Activated naive CD8-positive, alpha-beta T cell treated with anti-CD3 and anti-CD28 coated beads, Interleukin-2, amount 10 ng/mL, durations not matched to agents 7 days and 5 days (primary cell): Measurements from ENCODE around the gene HERPUD1. TPM values are rescaled to one million over a fixed set of nuclear protein-coding genes. Genes with fewer than 3 reads are reported as not detected.
"Not testable (repeated sequence)": the region's sequence is repeated elsewhere in the genome, so short reads cannot be mapped to it uniquely, and the experiment has no call there.

Source experiments
- ATAC-seq: fragments of 150-1000 bp; cut with Tn5 transposase; one replicate; pipeline ENCODE4 v1.10.0; 2021; ENCODE audit warnings: low read depth, moderate library complexity
- POLR2A ChIA-PET: fragments of 350-600 bp; sonication (Branson Sonifier 250); formaldehyde crosslinking; loops from one replicate; lab custom pipeline; 2021; ENCODE audit warnings: antibody characterized with exemption; lab: Charles Lee
- DNase-seq: peaks from one replicate; pipeline ENCODE4 v3.0.0; 2021
- H3K27ac Mint-ChIP-seq: one replicate; pipeline ENCODE4 v1.8.0; 2022; ENCODE audit warnings: mild to moderate bottlenecking, mixed read lengths
- H3K27me3 Mint-ChIP-seq: one replicate; pipeline ENCODE4 v1.8.0; 2022; ENCODE audit warnings: mild to moderate bottlenecking, moderate library complexity, mixed read lengths
- H3K36me3 Mint-ChIP-seq: one replicate; pipeline ENCODE4 v1.8.0; 2021; ENCODE audit warnings: mild to moderate bottlenecking, mixed read lengths
- H3K4me1 Mint-ChIP-seq: one replicate; pipeline ENCODE4 v1.8.0; 2021; ENCODE audit warnings: mixed read lengths
- H3K4me3 Mint-ChIP-seq: one replicate; pipeline ENCODE4 v1.8.0; 2022; ENCODE audit warnings: mild to moderate bottlenecking, moderate library complexity, mixed read lengths
- H3K9me3 Mint-ChIP-seq: one replicate; pipeline ENCODE4 v1.8.0; 2021; ENCODE audit warnings: mixed read lengths
- total RNA-seq, 2 experiments: library from RNA; stranded (reverse); gene quantifications; one replicate each; pipeline ENCODE4 v1.2.3, GENCODE V29; 2021

The HERPUD1 gene
- total RNA-seq, 2 experiments from 2014 or later, result 134 to 157 TPM

DNA sequence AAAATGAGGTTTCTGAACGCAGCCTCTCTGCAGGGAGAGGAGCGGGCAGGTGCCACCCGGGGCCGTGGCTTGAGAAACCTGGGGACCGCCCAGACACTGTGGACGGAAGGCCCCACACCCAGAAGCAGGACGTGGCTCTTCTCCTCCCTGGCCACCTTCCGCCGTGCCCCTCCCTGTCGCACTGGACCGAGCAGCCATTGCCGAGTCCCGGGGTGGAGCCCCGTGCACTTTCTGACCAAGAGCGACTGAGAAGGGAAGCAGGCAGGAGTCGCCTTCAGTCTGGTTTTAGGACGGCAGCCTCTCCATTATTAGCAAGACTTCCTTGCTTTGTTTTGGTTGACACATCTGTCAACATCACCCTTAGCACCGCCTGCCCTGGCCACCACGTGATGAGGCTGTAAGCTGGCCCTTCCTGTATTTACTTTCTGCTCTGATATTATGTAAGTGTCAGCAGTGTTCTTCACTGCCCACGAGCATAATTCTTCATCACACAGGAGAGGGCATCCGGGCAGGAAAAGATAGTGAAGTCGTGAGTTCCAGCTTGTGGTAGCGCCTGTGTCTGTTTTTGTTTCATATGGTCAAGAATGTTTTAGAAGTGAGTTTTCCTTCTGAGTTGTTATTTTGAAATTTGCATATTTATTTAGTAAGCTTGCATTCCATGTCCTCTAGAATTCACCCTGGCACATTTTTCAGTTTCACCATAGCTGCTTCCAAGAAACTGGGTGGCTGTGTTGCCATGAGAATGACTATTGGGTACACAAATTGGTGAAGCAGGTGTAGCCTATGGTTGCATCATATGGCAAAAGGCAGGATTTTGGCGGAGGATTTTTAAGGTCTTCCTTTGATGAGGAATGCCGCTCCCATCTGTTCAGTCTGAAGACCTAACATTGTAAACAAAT, 1.0 kb downstream of the HERPUD1 start:
- peak overlapping the region; percentile 100 for H3K27ac Mint-ChIP-seq

DNA sequence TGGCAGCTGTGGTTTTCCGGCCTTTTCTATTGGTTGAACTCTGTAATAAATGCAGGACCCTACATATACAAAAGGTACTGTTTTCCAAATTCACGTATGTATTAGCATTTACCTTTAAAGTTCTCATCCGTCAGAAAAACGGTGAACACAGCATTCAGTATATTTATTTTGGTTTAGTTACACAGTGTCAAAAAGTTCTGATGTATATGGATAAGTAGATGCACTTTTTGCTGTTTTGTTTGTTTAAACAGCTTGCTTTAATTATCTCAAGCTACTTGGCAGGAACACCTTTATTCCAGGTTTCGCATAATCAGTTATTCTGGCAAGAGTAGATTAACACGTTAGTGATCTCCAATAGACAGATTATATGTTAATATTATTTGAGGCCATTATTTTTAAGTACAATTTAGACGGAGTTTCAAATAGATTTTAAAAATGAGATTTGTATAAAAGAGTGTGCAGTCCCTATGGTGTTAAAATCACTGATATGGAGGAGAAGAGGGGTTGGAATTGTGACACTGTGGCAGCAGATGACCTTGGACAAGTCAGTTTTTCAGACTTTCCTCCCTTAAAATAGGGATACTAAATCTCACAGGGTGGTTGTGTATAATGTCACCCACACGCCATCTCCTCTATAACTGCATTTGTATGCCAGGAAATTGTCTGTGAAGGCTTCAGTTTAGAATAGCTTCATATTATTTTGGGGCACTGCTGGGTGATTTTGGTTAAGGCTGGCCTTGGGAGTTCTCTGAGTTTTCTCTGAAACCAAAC, 2.1 kb downstream of the HERPUD1 start:
- POLR2A ChIA-PET, result interaction anchor here (0.6 to 5.7 kb wide), 11 partner anchors 10 to 343 kb away, joined by 3 to 81 read pairs (median 7); partner anchors contain the start of gene NLRC5
- Mint-ChIP-seq H3K36me3 (peaks cover 52% of the 10 kb centered on the region), H3K4me1 (peaks cover 47% of the 10 kb centered on the region), H3K27ac (peak overlapping the region; percentile 83), H3K4me3 (peak overlapping the region; percentile 98), H3K27me3 (no peaks in the 10 kb centered on the region), H3K9me3 (no peaks in the 10 kb centered on the region)
- DNase-seq (no peak), ATAC-seq (no peak)

More for the DNA sequence above, 1.0 kb downstream of the HERPUD1 start:
- H3K4me1 Mint-ChIP-seq, result peaks cover 37% of the 10 kb centered on the region
- H3K36me3 Mint-ChIP-seq, result peaks cover 44% of the 10 kb centered on the region
- ATAC-seq (peak; percentile 11), DNase-seq (peak; percentile 65)
- peak overlapping the region; percentile 98 for H3K4me3 Mint-ChIP-seq
- no peaks in the 10 kb centered on the region for H3K9me3 Mint-ChIP-seq
- POLR2A ChIA-PET, result interaction anchor here (0.6 to 5.7 kb wide), 19 partner anchors 9 to 677 kb away, joined by 3 to 81 read pairs (median 6); partner anchors contain the start of gene NLRC5
- no peaks in the 10 kb centered on the region for H3K27me3 Mint-ChIP-seq

DNA sequence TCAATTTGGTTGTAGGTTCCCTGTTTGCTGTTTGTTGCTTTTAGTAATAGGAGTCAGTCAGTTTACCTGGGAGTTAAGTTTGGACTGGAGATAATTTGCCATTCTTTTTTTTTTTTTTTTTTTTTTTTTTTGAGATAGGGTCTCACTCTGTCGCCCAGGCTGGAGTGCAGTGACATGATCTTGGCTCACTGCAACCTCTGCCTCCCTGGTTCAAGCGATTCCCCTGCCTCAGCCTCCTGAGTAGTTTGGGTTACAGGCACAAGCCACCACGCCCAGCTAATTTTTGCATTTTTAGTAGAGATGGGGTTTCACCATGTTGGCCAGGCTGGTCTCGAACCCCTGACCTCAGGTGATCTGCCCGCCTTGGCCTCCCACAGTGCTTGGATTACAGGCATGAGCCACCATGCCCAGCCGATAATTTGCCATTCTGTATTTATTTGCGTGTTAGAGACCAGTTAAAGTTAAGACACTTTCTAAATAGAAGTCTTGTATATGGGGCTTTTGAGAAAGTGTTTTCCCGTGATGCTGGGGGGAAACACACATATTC, 2.7 kb downstream of the HERPUD1 start:
- not testable (repeated sequence) for DNase-seq, H3K9me3 Mint-ChIP-seq, ATAC-seq, H3K27me3 Mint-ChIP-seq
- POLR2A ChIA-PET, result interaction anchor here (0.6 to 5.7 kb wide), 7 partner anchors 9 to 343 kb away, joined by 4 to 81 read pairs (median 7); no protein-coding TSS in a partner anchor
- peak overlapping the region; percentile 83 for H3K27ac Mint-ChIP-seq
- H3K4me3 Mint-ChIP-seq, result peak overlapping the region; percentile 98
- peaks cover 57% of the 10 kb centered on the region for H3K36me3 Mint-ChIP-seq
- peaks cover 53% of the 10 kb centered on the region for H3K4me1 Mint-ChIP-seq

DNA sequence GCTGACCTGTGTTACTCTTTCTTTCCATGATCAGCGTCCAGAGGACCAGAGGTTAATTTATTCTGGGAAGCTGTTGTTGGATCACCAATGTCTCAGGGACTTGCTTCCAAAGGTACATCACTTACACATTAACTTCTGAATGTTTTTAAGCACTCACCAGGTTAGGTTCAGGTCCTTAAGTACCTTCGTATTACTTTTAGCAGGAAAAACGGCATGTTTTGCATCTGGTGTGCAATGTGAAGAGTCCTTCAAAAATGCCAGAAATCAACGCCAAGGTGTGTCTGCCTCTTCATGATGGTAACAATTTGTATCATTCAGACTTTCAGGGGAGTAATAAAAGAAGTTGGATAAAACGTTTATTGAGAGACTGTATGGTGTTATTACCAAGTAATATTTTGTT, 3.3 kb downstream of the HERPUD1 start:
- no peak for ATAC-seq
- Mint-ChIP-seq H3K36me3 (peaks cover 63% of the 10 kb centered on the region), H3K27ac (peak overlapping the region; percentile 70), H3K4me3 (peak overlapping the region; percentile 73), H3K4me1 (peaks cover 58% of the 10 kb centered on the region), H3K9me3 (no peaks in the 10 kb centered on the region), H3K27me3 (no peaks in the 10 kb centered on the region)
- DNase-seq, result no peak
- POLR2A ChIA-PET, result interaction anchor here (2.7 kb wide), 1 partner anchor 69 kb away, joined by 9 read pairs; no protein-coding TSS in a partner anchor

DNA sequence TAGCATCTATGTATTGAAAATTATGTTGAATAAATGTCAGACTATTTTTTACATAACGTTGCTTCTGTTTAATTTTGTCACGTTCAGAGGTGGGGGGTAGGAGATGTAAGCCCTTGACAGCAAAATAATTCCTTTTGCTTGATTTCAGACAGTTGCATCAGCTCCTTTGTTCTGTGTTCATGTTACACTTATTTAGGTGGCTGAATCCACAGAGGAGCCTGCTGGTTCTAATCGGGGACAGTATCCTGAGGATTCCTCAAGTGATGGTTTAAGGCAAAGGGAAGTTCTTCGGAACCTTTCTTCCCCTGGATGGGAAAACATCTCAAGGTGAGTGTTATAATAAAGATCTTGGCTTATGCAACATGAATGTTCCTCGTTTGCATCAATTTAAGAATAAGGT, 4.5 kb downstream of the HERPUD1 start:
- H3K4me3 Mint-ChIP-seq, result no peak overlapping the region
- no peaks in the 10 kb centered on the region for H3K9me3 Mint-ChIP-seq
- no peak overlapping the region for H3K27ac Mint-ChIP-seq
- H3K36me3 Mint-ChIP-seq, result peaks cover 66% of the 10 kb centered on the region
- DNase-seq, result no peak
- no peaks in the 10 kb centered on the region for H3K27me3 Mint-ChIP-seq
- POLR2A ChIA-PET, result interaction anchor here (1.2 kb wide), 1 partner anchor 15 kb away, joined by 3 read pairs; no protein-coding TSS in a partner anchor
- no peak for ATAC-seq
- H3K4me1 Mint-ChIP-seq, result peaks cover 59% of the 10 kb centered on the region

DNA sequence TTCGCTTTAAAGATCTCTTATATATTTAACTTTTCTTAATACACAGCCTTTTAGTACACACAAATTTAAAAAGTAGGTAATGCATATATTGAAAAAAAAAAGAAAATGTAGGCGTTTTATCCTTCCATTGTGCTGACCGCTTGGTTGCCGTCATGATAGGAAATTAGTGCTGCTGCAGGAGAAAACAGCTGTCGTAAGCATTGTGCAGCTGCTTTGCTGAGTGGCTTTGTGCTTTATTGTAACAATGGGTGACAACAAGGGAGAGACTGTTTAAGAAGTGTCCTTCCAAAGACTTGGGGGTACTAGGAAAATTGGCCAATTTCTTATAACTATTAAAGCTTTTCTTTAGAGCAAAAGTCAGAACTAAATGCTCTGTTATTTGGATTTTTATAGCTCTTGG, 5.0 kb downstream of the HERPUD1 start:
- Mint-ChIP-seq H3K4me1 (peaks cover 59% of the 10 kb centered on the region), H3K36me3 (peaks cover 68% of the 10 kb centered on the region), H3K27ac (no peak overlapping the region), H3K9me3 (no peaks in the 10 kb centered on the region), H3K27me3 (no peaks in the 10 kb centered on the region), H3K4me3 (no peak overlapping the region)
- POLR2A ChIA-PET, result interaction anchor here (1.1 to 1.2 kb wide), 2 partner anchors 14 to 22 kb away, joined by 3 read pairs; no protein-coding TSS in a partner anchor
- DNase-seq (no peak), ATAC-seq (no peak)

DNA sequence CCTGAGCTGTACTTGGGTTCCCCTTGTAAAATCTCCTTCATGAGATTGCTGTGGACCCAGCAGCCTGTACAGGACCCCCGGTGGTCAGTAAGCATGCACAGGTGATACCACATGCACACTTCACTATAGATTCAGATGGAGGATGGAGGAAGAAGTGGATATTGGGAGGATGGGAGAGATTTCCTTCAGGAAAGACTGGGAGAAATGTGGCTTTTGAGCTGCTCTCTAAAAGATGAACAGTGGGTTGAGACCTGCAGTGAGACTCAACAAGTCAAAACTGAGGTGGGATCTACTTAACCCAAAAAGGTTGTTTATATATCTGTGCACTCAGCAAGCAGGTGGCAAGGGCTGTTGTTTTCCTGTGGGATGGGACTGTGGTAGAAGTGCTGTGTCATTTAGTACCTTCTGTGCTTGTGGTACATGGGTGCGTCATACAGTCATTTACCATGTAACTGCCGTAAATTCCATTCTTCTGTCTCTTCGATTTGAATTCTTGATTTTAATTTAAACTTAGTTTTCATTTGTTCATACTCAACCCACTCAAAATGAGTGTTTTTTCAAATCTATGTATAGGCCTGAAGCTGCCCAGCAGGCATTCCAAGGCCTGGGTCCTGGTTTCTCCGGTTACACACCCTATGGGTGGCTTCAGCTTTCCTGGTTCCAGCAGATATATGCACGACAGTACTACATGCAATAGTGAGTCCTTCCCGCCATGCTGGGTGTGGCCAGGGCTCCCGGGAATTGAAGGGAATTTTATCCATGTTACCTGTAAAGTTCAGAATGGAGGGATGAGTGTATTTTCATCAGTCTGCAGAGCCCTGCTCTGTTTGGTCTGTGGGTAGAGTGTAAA, 6.9 kb downstream of the HERPUD1 start:
- POLR2A ChIA-PET, result interaction anchor here (0.6 to 1.3 kb wide), 6 partner anchors 8 to 111 kb away, joined by 3 to 5 read pairs (median 3); partner anchors contain the start of gene NLRC5
- peak; percentile 81 for ATAC-seq
- Mint-ChIP-seq H3K27me3 (no peaks in the 10 kb centered on the region), H3K9me3 (no peaks in the 10 kb centered on the region), H3K4me3 (peak overlapping the region; percentile 84), H3K4me1 (peaks cover 61% of the 10 kb centered on the region), H3K36me3 (peaks cover 67% of the 10 kb centered on the region), H3K27ac (peak overlapping the region; percentile 86)
- DNase-seq, result no peak

DNA sequence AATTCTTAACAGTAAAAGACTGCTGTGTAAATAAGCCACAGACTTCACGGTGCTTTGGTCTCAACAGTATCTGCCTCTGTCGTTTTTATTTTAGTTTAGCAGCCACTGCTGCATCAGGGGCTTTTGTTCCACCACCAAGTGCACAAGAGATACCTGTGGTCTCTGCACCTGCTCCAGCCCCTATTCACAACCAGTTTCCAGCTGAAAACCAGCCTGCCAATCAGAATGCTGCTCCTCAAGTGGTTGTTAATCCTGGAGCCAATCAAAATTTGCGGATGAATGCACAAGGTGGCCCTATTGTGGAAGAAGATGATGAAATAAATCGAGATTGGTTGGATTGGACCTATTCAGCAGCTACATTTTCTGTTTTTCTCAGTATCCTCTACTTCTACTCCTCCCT, 7.9 kb downstream of the HERPUD1 start:
- H3K36me3 Mint-ChIP-seq, result peaks cover 61% of the 10 kb centered on the region
- H3K27me3 Mint-ChIP-seq, result no peaks in the 10 kb centered on the region
- POLR2A ChIA-PET, result no interaction called here
- no peaks in the 10 kb centered on the region for H3K9me3 Mint-ChIP-seq
- H3K4me1 Mint-ChIP-seq, result peaks cover 54% of the 10 kb centered on the region
- H3K27ac Mint-ChIP-seq, result peak overlapping the region; percentile 86
- peak overlapping the region; percentile 84 for H3K4me3 Mint-ChIP-seq
- DNase-seq (no peak), ATAC-seq (peak; percentile 11)

DNA sequence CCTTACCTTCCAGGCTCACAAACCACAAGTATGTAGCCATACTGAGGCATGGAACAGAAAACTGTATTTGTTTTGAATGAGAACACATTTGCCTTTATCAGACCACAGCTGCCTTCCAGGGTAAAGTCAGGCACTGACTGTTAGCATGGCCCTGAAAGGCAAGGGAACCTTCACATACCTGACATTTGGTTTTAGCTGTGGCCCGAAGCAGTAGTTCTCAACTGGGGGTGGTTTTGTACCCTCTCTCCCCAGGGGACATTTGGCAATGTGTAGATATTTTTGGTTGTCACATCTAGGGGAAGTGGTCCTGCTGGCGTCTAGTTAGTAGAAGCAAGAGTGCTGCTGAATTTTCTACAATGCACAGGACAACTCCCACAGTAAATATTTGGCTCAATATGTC, 9.2 kb downstream of the HERPUD1 start:
- Mint-ChIP-seq H3K4me3 (no peak overlapping the region), H3K27me3 (no peaks in the 10 kb centered on the region), H3K36me3 (peaks cover 55% of the 10 kb centered on the region), H3K27ac (peak overlapping the region; percentile 55), H3K9me3 (no peaks in the 10 kb centered on the region), H3K4me1 (peaks cover 47% of the 10 kb centered on the region)
- ATAC-seq, result no peak
- no peak for DNase-seq
- POLR2A ChIA-PET, result interaction anchor here (1.1 to 2.2 kb wide), 2 partner anchors 9 to 92 kb away, joined by 3 to 12 read pairs; partner anchors contain the start of gene HERPUD1

DNA sequence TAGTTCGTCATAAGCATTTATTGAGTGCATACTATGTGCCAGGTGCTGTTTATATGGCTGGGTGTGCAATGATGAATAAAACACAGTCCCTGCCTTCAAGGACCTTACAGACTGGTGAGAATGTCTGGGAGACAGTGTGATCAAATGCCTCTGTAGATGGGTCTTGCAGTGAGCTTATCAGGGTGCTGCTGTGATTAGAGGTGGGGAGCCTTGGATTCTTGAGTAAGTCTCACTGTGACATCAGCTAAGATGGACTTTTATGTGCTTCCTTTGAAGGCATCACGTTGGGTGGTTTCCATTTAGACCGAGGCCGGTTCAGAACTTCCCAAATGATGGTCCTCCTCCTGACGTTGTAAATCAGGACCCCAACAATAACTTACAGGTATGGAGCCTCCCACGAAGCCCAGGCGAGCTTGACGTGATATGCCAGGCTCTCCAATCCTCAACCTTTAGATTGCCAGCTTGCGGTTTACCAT, 10.0 kb downstream of the HERPUD1 start:
- H3K36me3 Mint-ChIP-seq, result peaks cover 47% of the 10 kb centered on the region
- no peaks in the 10 kb centered on the region for H3K9me3 Mint-ChIP-seq
- no peak for ATAC-seq
- H3K4me1 Mint-ChIP-seq, result peaks cover 42% of the 10 kb centered on the region
- POLR2A ChIA-PET, result interaction anchor here (2.2 kb wide), 1 partner anchor 10 kb away, joined by 12 read pairs; the partner anchor contains the start of gene HERPUD1
- H3K27ac Mint-ChIP-seq, result no peak overlapping the region
- H3K4me3 Mint-ChIP-seq, result no peak overlapping the region
- no peak for DNase-seq
- no peaks in the 10 kb centered on the region for H3K27me3 Mint-ChIP-seq

DNA sequence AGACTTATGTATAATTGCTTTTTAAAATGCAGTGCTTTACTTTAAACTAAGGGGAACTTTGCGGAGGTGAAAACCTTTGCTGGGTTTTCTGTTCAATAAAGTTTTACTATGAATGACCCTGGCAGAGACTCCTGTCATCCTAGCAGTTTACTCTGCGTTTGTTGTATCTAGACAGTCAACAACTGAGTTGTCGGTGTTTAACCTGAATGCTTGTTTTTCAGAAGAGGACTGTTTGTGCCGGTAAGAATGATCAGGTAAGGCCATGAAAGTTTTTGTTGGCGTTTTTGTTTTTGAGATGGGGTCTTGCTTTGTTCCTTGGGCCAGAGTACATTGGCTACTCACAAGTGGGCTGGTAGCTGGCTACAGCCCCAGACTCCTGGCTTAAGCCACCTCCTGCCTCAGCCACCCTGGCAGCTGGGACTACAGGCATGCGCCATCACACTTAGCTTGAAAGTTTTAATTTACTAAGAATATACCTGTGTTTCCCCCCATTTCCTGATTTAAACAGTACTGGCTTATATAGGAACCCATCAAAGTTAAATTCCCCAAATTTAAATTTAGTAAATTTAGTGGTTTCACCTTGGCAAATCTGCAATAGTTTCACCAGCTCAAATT, 11.9 kb downstream of the HERPUD1 start:
- Mint-ChIP-seq H3K27ac (no peak overlapping the region), H3K9me3 (no peaks in the 10 kb centered on the region), H3K4me3 (no peak overlapping the region), H3K27me3 (no peaks in the 10 kb centered on the region), H3K36me3 (peaks cover 32% of the 10 kb centered on the region), H3K4me1 (peaks cover 26% of the 10 kb centered on the region)
- no peak for ATAC-seq
- no peak for DNase-seq
- POLR2A ChIA-PET, result interaction anchor here (0.7 to 1.4 kb wide), 3 partner anchors 10 to 25 kb away, joined by 3 to 6 read pairs (median 5); no protein-coding TSS in a partner anchor
